GM12878 (cell line): Measurements from ENCODE around the gene SPI1. TPM values are rescaled to one million over a fixed set of nuclear protein-coding genes. Genes with fewer than 3 reads are reported as not detected.
A peak's percentile ranks its signal among the peaks of the same experiment; 100 is the strongest.

Source experiments
- BMI1 ChIP-seq: fragments of 450-650 bp; IDR thresholded peaks from 2 replicates; pipeline ENCODE4 v1.6.1; 2016; ENCODE audit warnings: mild to moderate bottlenecking, moderate library complexity, borderline replicate concordance
- CTCF ChIP-seq, 3 experiments: IDR thresholded peaks in 2 of 3; conservative IDR thresholded peaks in 1 of 3; 2 replicates each; pipeline ENCODE4 v1.5.1; 2011; ENCODE audit warnings: low read depth in 3 of 3, low read length in 3 of 3, mild to moderate bottlenecking in 3 of 3, control low read depth in 2 of 3, moderate library complexity in 2 of 3, inconsistent platforms in 1 of 3, mixed read lengths in 1 of 3; ENCODE audit not compliant: control insufficient read depth in 2 of 3, insufficient read depth in 1 of 3; ENCODE audit errors: extremely low read depth in 1 of 3
- EP300 ChIP-seq, 2 experiments: fragments of 150-350 bp in 1 of 2; IDR thresholded peaks; 2 replicates each; pipeline ENCODE4 v1.6.1; 2011 to 2012; ENCODE audit warnings: low read depth in 2 of 2, low read length in 2 of 2, borderline replicate concordance in 1 of 2, improper control_type of control experiment in 1 of 2, inconsistent platforms in 1 of 2; ENCODE audit not compliant: control insufficient read depth in 1 of 2
- GABPA ChIP-seq: IDR thresholded peaks from 2 replicates; pipeline ENCODE4 v1.6.1; 2014; ENCODE audit warnings: antibody characterized with exemption, low read depth, mild to moderate bottlenecking, inconsistent platforms
- IKZF2 ChIP-seq, 2 experiments: fragments of 450-650 bp; IDR thresholded peaks; 2 replicates each; pipeline ENCODE4 v1.6.1; 2017; ENCODE audit warnings: mild to moderate bottlenecking in 2 of 2, moderate library complexity in 2 of 2
- JUNB ChIP-seq: IDR thresholded peaks from 2 replicates; pipeline ENCODE4 v1.6.1; 2016; ENCODE audit warnings: antibody characterized with exemption, mild to moderate bottlenecking
- NR2C2 ChIP-seq: IDR thresholded peaks from 2 replicates; pipeline ENCODE4 v1.6.1; 2011; ENCODE audit warnings: borderline replicate concordance, low read depth; ENCODE audit not compliant: control insufficient read depth, insufficient read length
- PML ChIP-seq: IDR thresholded peaks from 2 replicates; pipeline ENCODE4 v1.6.1; 2012; ENCODE audit warnings: low read length, inconsistent platforms
- RCOR1 ChIP-seq: conservative IDR thresholded peaks from 2 replicates; pipeline ENCODE4 v1.6.1; 2012; ENCODE audit warnings: low read depth, low read length, improper control_type of control experiment
- SMAD5 ChIP-seq: IDR thresholded peaks from 2 replicates; pipeline ENCODE4 v1.6.1; 2016; ENCODE audit warnings: antibody characterized with exemption, low read depth
- SMC3 ChIP-seq: IDR thresholded peaks from 2 replicates; pipeline ENCODE4 v1.6.1; 2011; ENCODE audit warnings: low read length, improper control_type of control experiment, borderline replicate concordance
- SUPT20H ChIP-seq: IDR thresholded peaks from 2 replicates; pipeline ENCODE4 v1.6.1; 2011; ENCODE audit warnings: low read depth, mild to moderate bottlenecking, low read length, moderate library complexity, borderline replicate concordance; ENCODE audit not compliant: control insufficient read depth
- TARDBP ChIP-seq: IDR thresholded peaks from 2 replicates; pipeline ENCODE4 v1.6.1; 2016; ENCODE audit warnings: borderline replicate concordance
- TBL1XR1 ChIP-seq: IDR thresholded peaks from 2 replicates; pipeline ENCODE4 v1.6.1; 2012; ENCODE audit warnings: low read depth, low read length, improper control_type of control experiment
- TCF12 ChIP-seq: IDR thresholded peaks from 2 replicates; pipeline ENCODE4 v1.6.1; 2011; ENCODE audit warnings: low read depth, mild to moderate bottlenecking, low read length
- WRNIP1 ChIP-seq: IDR thresholded peaks from 2 replicates; pipeline ENCODE4 v1.6.1; 2011; ENCODE audit warnings: low read depth, low read length, improper control_type of control experiment, borderline replicate concordance
- YBX1 ChIP-seq: fragments of 450-650 bp; IDR thresholded peaks from 2 replicates; pipeline ENCODE4 v1.6.1; 2016; ENCODE audit warnings: antibody characterized with exemption
- ZNF384 ChIP-seq: IDR thresholded peaks from 2 replicates; pipeline ENCODE4 v1.6.1; 2012; ENCODE audit warnings: low read depth, mild to moderate bottlenecking, low read length, improper control_type of control experiment, borderline replicate concordance
- polyA plus RNA-seq, 11 experiments: library from polyadenylated mRNA; depleted of rRNA in 4 of 11; unstranded in 6 of 11; stranded (reverse) in 5 of 11; fragments of >200 nt; fragmentation: Nextera tagmentation in 4 of 11; fragmentation: Illumina TruSeq in 1 of 11; extraction: Ambion mirVana in 4 of 11; extraction: Trizol in 1 of 11; gene quantifications; 1 replicate in 1 of 11; 2 replicates in 10 of 11; pipeline versions ENCODE4 v1.2.1 to v1.2.3, GENCODE V29; 2011 to 2016; ENCODE audit warnings: inconsistent platforms in 2 of 11, missing spikeins in 2 of 11, low read depth in 1 of 11
- total RNA-seq, 4 experiments: library from RNA; depleted of rRNA in 3 of 4; stranded (reverse); fragments of >200 nt in 3 of 4; fragmentation: Illumina TruSeq in 1 of 4; extraction: Trizol in 1 of 4; gene quantifications; 2 replicates each; pipeline versions ENCODE4 v1.2.1 to v1.2.3, GENCODE V29; 2013 to 2021
- TF ChIP-seq, protein P1 (sequence below): IDR thresholded peaks from 2 replicates; pipeline ENCODE4 v1.6.1; 2012; ENCODE audit warnings: low read depth, low read length, improper control_type of control experiment
- TF ChIP-seq, protein P2 (sequence below): fragments of 450-650 bp; IDR thresholded peaks from 2 replicates; pipeline ENCODE4 v1.6.1; 2014; ENCODE audit warnings: mild to moderate bottlenecking
- TF ChIP-seq, protein P3 (sequence below): fragments of 450-650 bp; IDR thresholded peaks from 2 replicates; pipeline ENCODE4 v1.6.1; 2017; ENCODE audit warnings: mild to moderate bottlenecking, moderate library complexity

SPI1 gene
- total and polyA plus RNA-seq, 10 of the 15 experiments (the other 5 are each of a cell fraction or from before 2014, with no cell fraction given), result 0.05 to 31.1 (median 9.7) TPM

DNA sequence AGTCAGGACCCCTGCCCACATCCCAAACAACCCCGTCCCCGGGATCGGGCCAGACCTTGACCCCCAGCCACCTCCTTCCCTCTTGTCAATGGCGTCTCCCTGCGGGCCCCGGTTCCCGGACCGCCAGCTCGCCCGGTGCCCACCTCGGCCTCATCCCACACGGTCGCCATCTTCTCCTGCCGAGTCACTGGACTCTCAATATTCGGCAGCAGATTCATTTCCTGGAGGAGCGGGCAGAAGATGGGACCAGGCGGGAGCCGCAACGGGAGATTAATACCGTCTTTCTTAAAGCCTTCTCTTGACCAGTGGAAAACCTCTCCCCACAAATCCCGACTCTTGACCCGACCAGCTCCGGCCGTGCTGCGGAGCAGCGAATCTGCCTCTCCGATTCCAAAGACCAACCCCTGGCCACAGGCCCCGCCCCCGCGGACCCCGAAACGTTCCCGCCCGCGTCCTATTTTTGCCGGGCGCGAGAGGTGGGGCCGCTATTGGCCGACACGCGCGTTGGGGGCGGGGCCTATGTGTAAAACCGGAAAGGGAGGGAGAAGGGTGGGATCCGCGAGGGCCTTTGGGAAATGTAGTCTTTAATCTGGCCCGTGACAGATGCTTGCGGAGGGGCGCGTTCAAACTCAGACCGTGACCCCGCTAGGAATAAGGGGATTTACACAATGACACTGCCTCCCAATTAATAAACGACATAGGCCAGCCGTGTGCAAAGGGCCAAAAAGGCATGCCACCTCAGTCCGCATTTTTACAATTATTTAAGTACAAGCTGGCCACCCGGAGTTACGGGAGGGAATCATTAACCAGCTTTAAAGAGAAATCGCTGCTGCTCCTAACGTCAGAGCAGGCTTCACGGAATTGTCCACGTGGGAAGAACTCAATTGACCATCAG lies 48.0 kb upstream of the SPI1 start, which contains the start of gene PSMC3 (continued):
- TF ChIP-seq ZNF384 (no peak), RCOR1 (0 out of 2 replicates have a peak, but pooled peaks have one; percentile 74), IKZF2 (IDR thresholded peaks at IDR 0.05) (peak; percentile 61 to 62; a peak in 3 of 4 replicates), WRNIP1 (no peak), SMAD5 (peak; percentile 93), NR2C2 (no peak), PML (peak; percentile 82; the same call in 1 of the 2 replicates), TARDBP (no peak), EP300 (IDR thresholded peaks at IDR 0.05; ENCODE audit: borderline replicate concordance in 1 of 2, control insufficient read depth in 1 of 2, low read depth in 2 of 2, low read length in 2 of 2) (peak in 1 of 2 experiments; percentile 99; a peak in 2 of 4 replicates), SUPT20H (no peak), TCF12 (no peak), TBL1XR1 (no peak), JUNB (no peak), SMC3 (no peak), BMI1 (no peak), GABPA (peak; percentile 91), YBX1 (no peak), CTCF (IDR thresholded peaks at IDR 0.05 in 2 of 3, conservative IDR thresholded peaks at IDR 0.05 in 1 of 3; ENCODE audit: control insufficient read depth in 2 of 3, extremely low read depth in 1 of 3, insufficient read depth in 1 of 3, low read depth in 3 of 3, low read length in 3 of 3) (no peak)
- TF ChIP-seq, protein P1, sequence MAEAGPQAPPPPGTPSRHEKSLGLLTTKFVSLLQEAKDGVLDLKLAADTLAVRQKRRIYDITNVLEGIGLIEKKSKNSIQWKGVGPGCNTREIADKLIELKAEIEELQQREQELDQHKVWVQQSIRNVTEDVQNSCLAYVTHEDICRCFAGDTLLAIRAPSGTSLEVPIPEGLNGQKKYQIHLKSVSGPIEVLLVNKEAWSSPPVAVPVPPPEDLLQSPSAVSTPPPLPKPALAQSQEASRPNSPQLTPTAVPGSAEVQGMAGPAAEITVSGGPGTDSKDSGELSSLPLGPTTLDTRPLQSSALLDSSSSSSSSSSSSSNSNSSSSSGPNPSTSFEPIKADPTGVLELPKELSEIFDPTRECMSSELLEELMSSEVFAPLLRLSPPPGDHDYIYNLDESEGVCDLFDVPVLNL, result peak; percentile 85
- TF ChIP-seq, protein P2, sequence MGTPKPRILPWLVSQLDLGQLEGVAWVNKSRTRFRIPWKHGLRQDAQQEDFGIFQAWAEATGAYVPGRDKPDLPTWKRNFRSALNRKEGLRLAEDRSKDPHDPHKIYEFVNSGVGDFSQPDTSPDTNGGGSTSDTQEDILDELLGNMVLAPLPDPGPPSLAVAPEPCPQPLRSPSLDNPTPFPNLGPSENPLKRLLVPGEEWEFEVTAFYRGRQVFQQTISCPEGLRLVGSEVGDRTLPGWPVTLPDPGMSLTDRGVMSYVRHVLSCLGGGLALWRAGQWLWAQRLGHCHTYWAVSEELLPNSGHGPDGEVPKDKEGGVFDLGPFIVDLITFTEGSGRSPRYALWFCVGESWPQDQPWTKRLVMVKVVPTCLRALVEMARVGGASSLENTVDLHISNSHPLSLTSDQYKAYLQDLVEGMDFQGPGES, result no peak
- TF ChIP-seq, protein P3, sequence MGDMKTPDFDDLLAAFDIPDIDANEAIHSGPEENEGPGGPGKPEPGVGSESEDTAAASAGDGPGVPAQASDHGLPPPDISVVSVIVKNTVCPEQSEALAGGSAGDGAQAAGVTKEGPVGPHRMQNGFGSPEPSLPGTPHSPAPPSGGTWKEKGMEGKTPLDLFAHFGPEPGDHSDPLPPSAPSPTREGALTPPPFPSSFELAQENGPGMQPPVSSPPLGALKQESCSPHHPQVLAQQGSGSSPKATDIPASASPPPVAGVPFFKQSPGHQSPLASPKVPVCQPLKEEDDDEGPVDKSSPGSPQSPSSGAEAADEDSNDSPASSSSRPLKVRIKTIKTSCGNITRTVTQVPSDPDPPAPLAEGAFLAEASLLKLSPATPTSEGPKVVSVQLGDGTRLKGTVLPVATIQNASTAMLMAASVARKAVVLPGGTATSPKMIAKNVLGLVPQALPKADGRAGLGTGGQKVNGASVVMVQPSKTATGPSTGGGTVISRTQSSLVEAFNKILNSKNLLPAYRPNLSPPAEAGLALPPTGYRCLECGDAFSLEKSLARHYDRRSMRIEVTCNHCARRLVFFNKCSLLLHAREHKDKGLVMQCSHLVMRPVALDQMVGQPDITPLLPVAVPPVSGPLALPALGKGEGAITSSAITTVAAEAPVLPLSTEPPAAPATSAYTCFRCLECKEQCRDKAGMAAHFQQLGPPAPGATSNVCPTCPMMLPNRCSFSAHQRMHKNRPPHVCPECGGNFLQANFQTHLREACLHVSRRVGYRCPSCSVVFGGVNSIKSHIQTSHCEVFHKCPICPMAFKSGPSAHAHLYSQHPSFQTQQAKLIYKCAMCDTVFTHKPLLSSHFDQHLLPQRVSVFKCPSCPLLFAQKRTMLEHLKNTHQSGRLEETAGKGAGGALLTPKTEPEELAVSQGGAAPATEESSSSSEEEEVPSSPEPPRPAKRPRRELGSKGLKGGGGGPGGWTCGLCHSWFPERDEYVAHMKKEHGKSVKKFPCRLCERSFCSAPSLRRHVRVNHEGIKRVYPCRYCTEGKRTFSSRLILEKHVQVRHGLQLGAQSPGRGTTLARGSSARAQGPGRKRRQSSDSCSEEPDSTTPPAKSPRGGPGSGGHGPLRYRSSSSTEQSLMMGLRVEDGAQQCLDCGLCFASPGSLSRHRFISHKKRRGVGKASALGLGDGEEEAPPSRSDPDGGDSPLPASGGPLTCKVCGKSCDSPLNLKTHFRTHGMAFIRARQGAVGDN, result no peak
